Esophagus squamous epithelium (tissue), 5 donors: ENCODE data around the gene NCK1. TPM values are rescaled to one million over a fixed set of nuclear protein-coding genes. Genes with fewer than 3 reads are reported as not detected.

Experiments used
- DNase-seq: peaks from one replicate; lab custom pipeline; 2025; lab: John Stamatoyannopoulos, UW
- H3K27ac ChIP-seq, 4 donors: fragments of 200-600 bp; sonication (generic); one replicate each; pipeline ENCODE4 v1.5.1; 2016 to 2019; ENCODE audit warnings: mild to moderate bottlenecking in 1 of 4
- H3K27me3 ChIP-seq, 4 donors: fragments of 200-600 bp; sonication (generic); 1 replicate in 3 of 4; 2 replicates in 1 of 4; pipeline versions ENCODE4 v1.5.1 to v1.6.0; 2017 to 2021; ENCODE audit warnings: antibody characterized with exemption in 1 of 4
- H3K36me3 ChIP-seq, 3 donors: fragments of 200-600 bp; sonication (generic); one replicate each; pipeline ENCODE4 v1.5.1; 2016 to 2019
- H3K4me1 ChIP-seq, 3 donors: fragments of 200-600 bp; sonication (generic); one replicate each; pipeline ENCODE4 v1.5.1; 2017 to 2019
- H3K4me3 ChIP-seq, 4 donors: fragments of 200-600 bp; sonication (generic); 1 replicate in 3 of 4; 2 replicates in 1 of 4; pipeline ENCODE4 v1.5.1; 2016 to 2019; ENCODE audit warnings: mild to moderate bottlenecking in 2 of 4, moderate library complexity in 1 of 4
- H3K9me3 ChIP-seq, 3 donors: fragments of 200-600 bp; sonication (generic); one replicate each; pipeline ENCODE4 v1.5.1; 2016 to 2019
- CTCF ChIP-seq, 6 experiments: fragments of 450-650 bp in 4 of 6; fragments of 200-600 bp in 2 of 6; sonication (generic) in 2 of 6; IDR thresholded peaks; one replicate each; pipeline ENCODE4 v1.5.1; 2016 to 2019; ENCODE audit warnings: antibody characterized with exemption in 6 of 6, mild to moderate bottlenecking in 4 of 6, moderate library complexity in 4 of 6
- POLR2A ChIP-seq, 4 donors: fragments of 450-650 bp; IDR thresholded peaks; one replicate each; pipeline ENCODE4 v1.6.1; 2017; ENCODE audit warnings: antibody characterized with exemption in 4 of 4, mild to moderate bottlenecking in 4 of 4, moderate library complexity in 3 of 4
- WGBS, 2 donors: methylation state at CpG; one replicate each; pipeline ENCODE4 v1.1.5; 2018; 5-methylcytosine and 5-hydroxymethylcytosine counted together
- intact Hi-C: fragments of 100-400 bp; cut with DNase I; formaldehyde crosslinking; loops from one replicate; pipeline ENCODE4 v1.15.0; 2022
- total RNA-seq, 4 donors: library from RNA; depleted of rRNA; stranded (reverse); fragments of >200 nt; gene quantifications; one replicate each; pipeline ENCODE4 v1.1.0, GENCODE V29; 2016
- donor health status: DM: yes; HTN: yes; CAD: no.

The NCK1 gene
- total RNA-seq, 4 donors from 2014 or later: 35.6 to 66.1 (median 57.3) TPM

GRCh38 chr3:136836511-136837156, 25.4 kb upstream of the NCK1 start:
- DNase-seq: no peak
- Histone ChIP-seq H3K4me1 (peaks cover 0 to 39% (median 8%) of the 10 kb centered on the region in 3 donors), H3K4me3 (no peak overlapping the region), H3K9me3 (no peaks in the 10 kb centered on the region), H3K27ac (peak overlapping the region in 2 of 4 donors; percentile 4 to 25), H3K27me3 (no peaks in the 10 kb centered on the region), H3K36me3 (no peaks in the 10 kb centered on the region)
- intact Hi-C loops: no loop called here
- TF ChIP-seq CTCF (IDR thresholded peaks at IDR 0.05) (no peak), POLR2A (IDR thresholded peaks at IDR 0.05) (no peak)

- peaks cover 0 to 6% (median 0%) of the 10 kb centered on the region in 3 donors for H3K36me3 ChIP-seq
- H3K9me3 ChIP-seq: no peaks in the 10 kb centered on the region
- H3K4me3 ChIP-seq: no peak overlapping the region
- TF ChIP-seq POLR2A (IDR thresholded peaks at IDR 0.05) (no peak), CTCF (IDR thresholded peaks at IDR 0.05) (no peak)
- H3K27ac ChIP-seq: peak overlapping the region in 1 of 4 donors; percentile 55
- 4 to 13% methylated on average over 1 of the region's 1 CpG for WGBS, 2 donors
- intact Hi-C loops: no loop called here
- peaks cover 0 to 39% (median 8%) of the 10 kb centered on the region in 3 donors for H3K4me1 ChIP-seq
- no peaks in the 10 kb centered on the region for H3K27me3 ChIP-seq
- no peak for DNase-seq
These were observed 23.1 kb upstream of the NCK1 start for GRCh38 chr3:136838641-136839555.

GRCh38 chr3:136839556-136839931, 22.5 kb upstream of the NCK1 start:
- no peak for TF ChIP-seq CTCF (IDR thresholded peaks at IDR 0.05)
- peaks cover 0 to 39% (median 8%) of the 10 kb centered on the region in 3 donors for H3K4me1 ChIP-seq
- peaks cover 0 to 12% (median 0%) of the 10 kb centered on the region in 3 donors for H3K36me3 ChIP-seq
- peak overlapping the region in 1 of 4 donors; percentile 55 for H3K27ac ChIP-seq
- H3K9me3 ChIP-seq: no peaks in the 10 kb centered on the region
- no peaks in the 10 kb centered on the region for H3K27me3 ChIP-seq
- no peak overlapping the region for H3K4me3 ChIP-seq
- intact Hi-C loops: no loop called here
- no peak for DNase-seq

GRCh38 chr3:136840252-136840651, 21.8 kb upstream of the NCK1 start:
- WGBS, 2 donors: 80 to 84% methylated on average over 2 of the region's 2 CpGs
- no peak overlapping the region for H3K27ac ChIP-seq

More at GRCh38 chr3:136840252-136840651, 21.8 kb upstream of the NCK1 start:
- Histone ChIP-seq H3K36me3 (peaks cover 0 to 12% (median 0%) of the 10 kb centered on the region in 3 donors), H3K4me3 (no peak overlapping the region), H3K9me3 (no peaks in the 10 kb centered on the region), H3K4me1 (peaks cover 0 to 34% (median 8%) of the 10 kb centered on the region in 3 donors), H3K27me3 (no peaks in the 10 kb centered on the region)
- DNase-seq: no peak
- no peak for TF ChIP-seq CTCF (IDR thresholded peaks at IDR 0.05)
- no peak for TF ChIP-seq POLR2A (IDR thresholded peaks at IDR 0.05)
- intact Hi-C loops: no loop called here
